NCI-H2029 (cell line): ENCODE data around the gene DAND5.

Source experiments
- DNase-seq: peaks from one replicate; lab custom pipeline; 2025; lab: John Stamatoyannopoulos, UW

Gene DAND5

DNA sequence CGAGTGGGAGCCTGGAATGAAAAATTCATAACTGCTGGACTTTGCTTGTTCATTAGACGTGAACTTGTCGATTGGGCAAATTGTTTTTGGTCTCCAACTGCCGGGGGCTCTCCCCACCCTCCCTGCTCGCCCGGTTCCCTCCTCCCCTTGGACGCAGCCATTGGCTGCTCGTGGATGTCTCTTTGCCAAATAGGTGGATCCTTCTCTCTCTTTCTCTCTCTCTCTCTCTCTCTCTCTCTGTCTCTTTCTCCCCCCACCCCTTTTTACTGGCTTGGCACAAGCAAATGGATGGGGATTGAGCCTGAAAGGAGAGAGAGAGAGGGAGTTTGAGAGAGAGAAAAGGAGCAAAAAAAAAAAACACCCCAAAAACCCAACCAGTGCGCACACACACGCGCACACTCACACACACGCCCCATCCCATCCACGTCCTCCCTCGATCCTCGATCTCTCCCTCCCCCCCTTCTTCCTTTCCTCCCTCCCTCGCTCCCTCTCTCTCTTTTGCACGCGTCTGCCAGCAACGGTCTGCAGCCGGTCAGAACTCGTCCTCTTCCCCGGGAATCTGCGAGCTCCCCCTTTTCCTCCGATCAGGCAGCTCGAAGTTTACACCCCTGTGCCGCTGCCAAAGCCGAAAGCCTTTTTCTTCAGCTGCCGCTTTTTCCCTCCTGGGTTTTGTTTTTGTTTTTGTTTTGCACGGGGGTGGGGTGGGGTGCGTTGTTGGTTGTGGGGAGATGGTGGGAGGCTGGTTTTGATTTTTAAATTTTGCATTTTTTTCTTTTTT, 53.7 kb downstream of the DAND5 start:
- DNase-seq, result peak; percentile 23

GRCh38 chr19:13023656-13024055, 54.3 kb downstream of the DAND5 start:
- DNase-seq, result no peak
